Measurements from ENCODE around the gene HTR3D. TPM values are rescaled to one million over a fixed set of nuclear protein-coding genes. Genes with fewer than 3 reads are reported as not detected.

The HTR3D gene
- polyA plus RNA-seq, 1 of the 3 experiments (the other 2 are of a cell fraction) = not detected

- POLR2A ChIA-PET = no interaction called here
Measured at GRCh38 chr3:184045995-184046394, 14.5 kb downstream of the HTR3D start.

GRCh38 chr3:184050217-184050847 lies 18.8 kb downstream of the HTR3D start:
- POLR2A ChIA-PET = no interaction called here
- no peak overlapping the region for H3K4me2 ChIP-seq

More at GRCh38 chr3:184045995-184046394, 14.5 kb downstream of the HTR3D start:
- CTCF ChIA-PET = interaction anchor here (1.0 kb wide), 1 partner anchor 9 kb away, joined by 3 read pairs; no protein-coding TSS in a partner anchor
- TF ChIP-seq SMC3 (IDR thresholded peaks at IDR 0.05; ENCODE audit: low read depth, low read length) (no peak), IRF3 (IDR thresholded peaks at IDR 0.05; ENCODE audit: low read depth, low read length) (no peak), FOXJ3 (CRISPR knock-in tag; IDR thresholded peaks at IDR 0.05) (no peak), FOSL2 (IDR thresholded peaks at IDR 0.05; ENCODE audit: borderline replicate concordance, low read depth) (no peak), USF1 (IDR thresholded peaks at IDR 0.05; ENCODE audit: borderline replicate concordance, low read depth) (no peak), EP300 (IDR thresholded peaks at IDR 0.05; ENCODE audit: borderline replicate concordance in 1 of 2, low read depth in 1 of 2, low read length in 1 of 2) (no peak), RFX5 (IDR thresholded peaks at IDR 0.05; ENCODE audit: low read length) (no peak), YY1 (IDR thresholded peaks at IDR 0.05; ENCODE audit: low read depth) (no peak), MXI1 (IDR thresholded peaks at IDR 0.05; ENCODE audit: low read depth, low read length) (no peak), RAD21 (IDR thresholded peaks at IDR 0.05; ENCODE audit: low read length) (no peak), TEAD4 (IDR thresholded peaks at IDR 0.05; ENCODE audit: borderline replicate concordance, insufficient read depth) (no peak), FOXM1 (IDR thresholded peaks at IDR 0.05; ENCODE audit: low read depth) (no peak)
- Histone ChIP-seq H3K4me3 (ENCODE audit: low read depth in 2 of 2, low read length in 1 of 2) (no peak overlapping the region), H3K27me3 (ENCODE audit: insufficient read depth) (no peaks in the 10 kb centered on the region; the same call in 1 of the 2 replicates), H3K9me2 (no peaks in the 10 kb centered on the region), H3F3A (replicated peaks; ENCODE audit: insufficient read depth) (no peaks in the 10 kb centered on the region), H3K4me1 (ENCODE audit: control insufficient read depth in 1 of 2, insufficient read depth in 2 of 2, low read depth in 1 of 2, low read length in 1 of 2) (peaks cover 0 to 2% of the 10 kb centered on the region in 2 experiments; a peak in 1 of 4 replicates), H3K9me3 (no peaks in the 10 kb centered on the region), H3K27ac (ENCODE audit: low read depth in 2 of 2, low read length in 1 of 2) (no peak overlapping the region), H2AFZ (ENCODE audit: low read depth) (no peak overlapping the region), H4K20me1 (ENCODE audit: insufficient read depth) (no peaks in the 10 kb centered on the region), H3K36me3 (replicated peaks in 1 of 2; ENCODE audit: control insufficient read depth in 1 of 2, insufficient read depth in 2 of 2, low read length in 1 of 2) (no peaks in the 10 kb centered on the region), H3K9ac (no peak overlapping the region), H3K79me2 (ENCODE audit: insufficient read depth) (no peaks in the 10 kb centered on the region), H3K4me2 (no peak overlapping the region)
- WGBS (ENCODE audit: low lambda C conversion rate) = 96% methylated on average over 5 of the region's 5 CpGs
- no peak for DNase-seq

More at GRCh38 chr3:184050217-184050847, 18.8 kb downstream of the HTR3D start:
- Histone ChIP-seq H3K27ac (ENCODE audit: low read depth in 2 of 2, low read length in 1 of 2) (no peak overlapping the region), H3F3A (replicated peaks; ENCODE audit: insufficient read depth) (no peaks in the 10 kb centered on the region), H3K9me2 (no peaks in the 10 kb centered on the region), H3K9me3 (no peaks in the 10 kb centered on the region), H3K27me3 (ENCODE audit: insufficient read depth) (no peaks in the 10 kb centered on the region; the same call in 1 of the 2 replicates), H3K36me3 (replicated peaks in 1 of 2; ENCODE audit: control insufficient read depth in 1 of 2, insufficient read depth in 2 of 2, low read length in 1 of 2) (no peaks in the 10 kb centered on the region), H3K9ac (no peak overlapping the region), H3K4me3 (ENCODE audit: low read depth in 2 of 2, low read length in 1 of 2) (no peak overlapping the region), H4K20me1 (ENCODE audit: insufficient read depth) (no peaks in the 10 kb centered on the region), H3K4me1 (ENCODE audit: control insufficient read depth in 1 of 2, insufficient read depth in 2 of 2, low read depth in 1 of 2, low read length in 1 of 2) (no peaks in the 10 kb centered on the region), H3K79me2 (ENCODE audit: insufficient read depth) (no peaks in the 10 kb centered on the region), H2AFZ (ENCODE audit: low read depth) (no peak overlapping the region)
- CTCF ChIA-PET = interaction anchor here (1.0 kb wide), 1 partner anchor 209 kb away, joined by 3 read pairs; no protein-coding TSS in a partner anchor
- no peak for DNase-seq
- TF ChIP-seq EZH2phosphoT487 (IDR thresholded peaks at IDR 0.05; ENCODE audit: borderline replicate concordance, low read depth) (no peak), CHD2 (IDR thresholded peaks at IDR 0.05; ENCODE audit: low read length, partially characterized antibody) (no peak), SIN3A (IDR thresholded peaks at IDR 0.05; ENCODE audit: borderline replicate concordance, low read depth, low read length) (no peak), JUND (IDR thresholded peaks at IDR 0.05) (no peak), RXRA (IDR thresholded peaks at IDR 0.05; ENCODE audit: borderline replicate concordance, low read depth) (no peak), NFIC (IDR thresholded peaks at IDR 0.05; ENCODE audit: borderline replicate concordance) (no peak), USF1 (IDR thresholded peaks at IDR 0.05; ENCODE audit: borderline replicate concordance, low read depth) (no peak), TAF1 (IDR thresholded peaks at IDR 0.05; ENCODE audit: borderline replicate concordance, low read depth, low read length) (no peak), IRF3 (IDR thresholded peaks at IDR 0.05; ENCODE audit: low read depth, low read length) (no peak)
- 84% methylated on average over 7 of the region's 7 CpGs for WGBS (ENCODE audit: low lambda C conversion rate)

Measured in SK-N-SH (cell line).